ENCODE measurements around the gene ARNT2. TPM values are rescaled to one million over a fixed set of nuclear protein-coding genes. Genes with fewer than 3 reads are reported as not detected.

ARNT2 gene
- total RNA-seq, 1 donor from 2014 or later: 2.1 TPM

GRCh38 chr15:80597076-80597475 lies 192.9 kb downstream of the ARNT2 start:
- H3K9me3 ChIP-seq (ENCODE audit: control insufficient read depth in 3 of 3, low read length in 3 of 3): no peaks in the 10 kb centered on the region
- H3K27ac ChIP-seq (ENCODE audit: low read depth, low read length): no peak overlapping the region
- peaks cover 0 to 2% (median 0%) of the 10 kb centered on the region in 3 donors for H3K36me3 ChIP-seq (ENCODE audit: control insufficient read depth in 3 of 3, insufficient read depth in 3 of 3, low read length in 3 of 3)
- no peak overlapping the region for H3K4me3 ChIP-seq (ENCODE audit: low read length in 3 of 3)
- peaks cover 0 to 3% (median 3%) of the 10 kb centered on the region in 3 donors for H3K4me1 ChIP-seq (ENCODE audit: control insufficient read depth in 3 of 3, insufficient read depth in 3 of 3, low read length in 3 of 3)
- H3K27me3 ChIP-seq (ENCODE audit: control insufficient read depth in 3 of 3, insufficient read depth in 3 of 3, low read length in 3 of 3): peaks cover 0 to 2% (median 0%) of the 10 kb centered on the region in 3 donors
- H3K9ac ChIP-seq (ENCODE audit: low read depth in 1 of 3, low read length in 3 of 3): no peak overlapping the region

- no peak overlapping the region for H3K9ac ChIP-seq (ENCODE audit: low read depth in 1 of 3, low read length in 3 of 3)
- H3K4me3 ChIP-seq (ENCODE audit: low read length in 3 of 3): no peak overlapping the region
- H3K27ac ChIP-seq (ENCODE audit: low read depth, low read length): no peak overlapping the region
- no peaks in the 10 kb centered on the region for H3K36me3 ChIP-seq (ENCODE audit: control insufficient read depth in 3 of 3, insufficient read depth in 3 of 3, low read length in 3 of 3)
- H3K4me1 ChIP-seq (ENCODE audit: control insufficient read depth in 3 of 3, insufficient read depth in 3 of 3, low read length in 3 of 3): peaks cover 0 to 3% (median 3%) of the 10 kb centered on the region in 3 donors
- H3K9me3 ChIP-seq (ENCODE audit: control insufficient read depth in 3 of 3, low read length in 3 of 3): no peaks in the 10 kb centered on the region
- no peaks in the 10 kb centered on the region for H3K27me3 ChIP-seq (ENCODE audit: control insufficient read depth in 3 of 3, insufficient read depth in 3 of 3, low read length in 3 of 3)
These were observed 195.2 kb downstream of the ARNT2 start for GRCh38 chr15:80599359-80599758.

DNA sequence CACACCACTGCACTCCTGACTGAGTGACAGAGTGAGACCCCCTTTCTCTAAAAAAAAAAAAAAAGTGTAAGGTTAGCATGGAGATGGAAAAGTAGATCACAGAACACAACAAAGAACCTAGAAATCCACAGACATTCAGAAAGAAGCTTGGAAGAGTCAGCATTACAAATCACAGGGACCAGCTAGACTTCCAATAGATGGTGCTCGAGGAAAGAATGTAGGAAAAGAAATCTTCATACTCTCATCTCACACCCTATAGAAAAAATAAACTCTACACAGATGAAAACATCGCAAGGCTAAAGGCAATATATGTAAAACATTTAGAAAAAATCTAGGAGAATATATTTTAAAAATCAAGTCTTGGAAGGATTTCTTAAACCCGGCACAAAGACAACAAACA lies 196.4 kb downstream of the ARNT2 start:
- Histone ChIP-seq H3K27ac (ENCODE audit: low read depth, low read length) (no peak overlapping the region), H3K36me3 (ENCODE audit: control insufficient read depth in 3 of 3, insufficient read depth in 3 of 3, low read length in 3 of 3) (no peaks in the 10 kb centered on the region), H3K4me1 (ENCODE audit: control insufficient read depth in 3 of 3, insufficient read depth in 3 of 3, low read length in 3 of 3) (peaks cover 0 to 3% (median 3%) of the 10 kb centered on the region in 3 donors), H3K9ac (ENCODE audit: low read depth in 1 of 3, low read length in 3 of 3) (no peak overlapping the region), H3K9me3 (ENCODE audit: control insufficient read depth in 3 of 3, low read length in 3 of 3) (no peaks in the 10 kb centered on the region), H3K27me3 (ENCODE audit: control insufficient read depth in 3 of 3, insufficient read depth in 3 of 3, low read length in 3 of 3) (peaks cover 0 to 6% (median 0%) of the 10 kb centered on the region in 3 donors), H3K4me3 (ENCODE audit: low read length in 3 of 3) (no peak overlapping the region)

DNA sequence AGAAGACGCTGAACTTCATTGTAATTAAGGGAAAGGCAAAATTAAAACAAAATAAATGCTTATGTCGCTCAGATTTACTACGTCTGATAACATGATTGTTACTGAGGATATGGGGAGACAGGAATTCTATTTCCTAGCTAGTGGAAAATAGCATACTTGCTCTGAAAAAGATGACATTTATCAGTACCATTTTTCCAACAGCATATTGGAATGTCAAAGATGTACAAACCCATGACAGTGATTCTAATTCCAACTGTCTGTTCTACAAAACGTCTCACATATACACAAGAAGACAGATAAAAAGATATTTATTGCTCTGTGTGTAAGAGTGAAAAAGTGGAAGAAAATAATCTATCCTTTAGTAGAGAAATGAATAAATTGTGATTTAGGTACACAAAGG lies 197.1 kb downstream of the ARNT2 start:
- no peak overlapping the region for H3K27ac ChIP-seq (ENCODE audit: low read depth, low read length)
- no peak overlapping the region for H3K9ac ChIP-seq (ENCODE audit: low read depth in 1 of 3, low read length in 3 of 3)
- H3K4me3 ChIP-seq (ENCODE audit: low read length in 3 of 3): no peak overlapping the region
- H3K4me1 ChIP-seq (ENCODE audit: control insufficient read depth in 3 of 3, insufficient read depth in 3 of 3, low read length in 3 of 3): peaks cover 0 to 3% (median 3%) of the 10 kb centered on the region in 3 donors
- H3K36me3 ChIP-seq (ENCODE audit: control insufficient read depth in 3 of 3, insufficient read depth in 3 of 3, low read length in 3 of 3): no peaks in the 10 kb centered on the region
- H3K27me3 ChIP-seq (ENCODE audit: control insufficient read depth in 3 of 3, insufficient read depth in 3 of 3, low read length in 3 of 3): peaks cover 0 to 7% (median 0%) of the 10 kb centered on the region in 3 donors
- H3K9me3 ChIP-seq (ENCODE audit: control insufficient read depth in 3 of 3, low read length in 3 of 3): no peaks in the 10 kb centered on the region

- no peak overlapping the region for H3K27ac ChIP-seq (ENCODE audit: low read depth, low read length)
- no peak overlapping the region for H3K4me3 ChIP-seq (ENCODE audit: low read length in 3 of 3)
- H3K36me3 ChIP-seq (ENCODE audit: control insufficient read depth in 3 of 3, insufficient read depth in 3 of 3, low read length in 3 of 3): no peaks in the 10 kb centered on the region
- peaks cover 0 to 7% (median 2%) of the 10 kb centered on the region in 3 donors for H3K27me3 ChIP-seq (ENCODE audit: control insufficient read depth in 3 of 3, insufficient read depth in 3 of 3, low read length in 3 of 3)
- no peak overlapping the region for H3K9ac ChIP-seq (ENCODE audit: low read depth in 1 of 3, low read length in 3 of 3)
- peaks cover 0 to 5% (median 0%) of the 10 kb centered on the region in 3 donors for H3K4me1 ChIP-seq (ENCODE audit: control insufficient read depth in 3 of 3, insufficient read depth in 3 of 3, low read length in 3 of 3)
- H3K9me3 ChIP-seq (ENCODE audit: control insufficient read depth in 3 of 3, low read length in 3 of 3): no peaks in the 10 kb centered on the region
These were observed 200.7 kb downstream of the ARNT2 start for GRCh38 chr15:80604583-80605575.

- Histone ChIP-seq H3K4me1 (ENCODE audit: control insufficient read depth in 3 of 3, insufficient read depth in 3 of 3, low read length in 3 of 3) (peaks cover 0 to 5% (median 0%) of the 10 kb centered on the region in 3 donors), H3K36me3 (ENCODE audit: control insufficient read depth in 3 of 3, insufficient read depth in 3 of 3, low read length in 3 of 3) (no peaks in the 10 kb centered on the region), H3K27ac (ENCODE audit: low read depth, low read length) (no peak overlapping the region), H3K9me3 (ENCODE audit: control insufficient read depth in 3 of 3, low read length in 3 of 3) (no peaks in the 10 kb centered on the region), H3K27me3 (ENCODE audit: control insufficient read depth in 3 of 3, insufficient read depth in 3 of 3, low read length in 3 of 3) (peaks cover 0 to 7% (median 2%) of the 10 kb centered on the region in 3 donors), H3K9ac (ENCODE audit: low read depth in 1 of 3, low read length in 3 of 3) (no peak overlapping the region), H3K4me3 (ENCODE audit: low read length in 3 of 3) (no peak overlapping the region)
These were observed 201.5 kb downstream of the ARNT2 start for GRCh38 chr15:80605591-80606150.

DNA sequence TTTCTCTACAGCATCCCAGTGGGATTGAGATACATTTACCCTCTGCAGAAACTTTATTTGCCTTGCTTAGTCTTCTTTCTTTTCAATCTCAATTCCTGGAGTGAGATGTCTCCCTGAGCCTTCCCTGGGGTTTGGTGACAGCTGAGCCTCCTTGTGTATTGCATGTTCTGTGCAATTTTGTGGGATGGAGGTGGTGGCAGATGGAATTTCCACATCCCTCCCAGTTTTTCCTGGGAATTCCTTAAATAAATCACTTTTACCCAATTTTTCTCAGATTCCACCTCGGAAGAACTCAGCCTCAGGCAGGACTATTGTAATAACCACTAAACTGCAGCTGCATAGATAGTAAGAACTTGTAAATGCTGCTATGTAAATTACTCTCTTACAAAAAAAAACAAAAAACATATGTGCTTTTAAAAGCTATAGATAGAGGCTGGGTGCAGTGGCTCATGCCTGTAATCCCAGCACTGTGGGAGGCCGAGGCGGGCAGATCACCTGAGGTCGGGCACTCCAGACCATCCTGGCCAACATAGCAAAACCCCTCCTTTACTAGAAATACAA lies 202.4 kb downstream of the ARNT2 start:
- H3K27me3 ChIP-seq (ENCODE audit: control insufficient read depth in 3 of 3, insufficient read depth in 3 of 3, low read length in 3 of 3): peaks cover 2 to 10% (median 2%) of the 10 kb centered on the region in 3 donors
- no peak overlapping the region for H3K4me3 ChIP-seq (ENCODE audit: low read length in 3 of 3)

DNA sequence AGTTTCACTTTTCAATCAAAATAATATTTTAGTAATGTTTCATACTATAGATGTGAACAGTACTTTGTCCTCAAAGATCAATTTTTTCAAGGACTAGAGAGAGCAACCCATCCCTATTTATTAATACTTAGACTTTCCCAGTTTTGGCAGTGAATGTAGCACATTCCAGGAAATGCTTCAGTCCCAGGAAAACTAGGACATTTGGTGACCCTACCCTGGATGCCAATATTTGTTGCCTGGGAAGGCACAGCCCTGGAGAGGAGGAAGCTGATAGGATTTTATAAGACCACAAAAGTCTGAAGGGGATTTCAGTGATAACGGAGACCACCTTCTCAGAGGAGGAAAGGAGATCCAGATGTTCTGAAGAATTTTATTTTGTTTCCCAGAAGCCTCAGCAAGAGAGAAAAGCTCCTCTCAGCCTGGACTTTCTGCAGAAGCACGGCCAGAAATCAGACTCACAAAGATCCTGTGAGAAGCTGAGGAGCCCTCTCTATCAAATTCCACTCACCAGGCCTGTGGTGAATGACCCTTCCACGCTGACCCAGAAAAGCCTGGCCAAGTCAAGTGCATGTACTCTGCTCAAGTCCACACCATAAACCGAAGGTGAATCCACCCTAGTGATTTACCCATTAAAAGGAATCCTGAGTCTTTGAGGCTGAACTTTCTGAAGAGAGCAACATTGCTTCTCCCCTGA lies 203.3 kb downstream of the ARNT2 start:
- no peaks in the 10 kb centered on the region for H3K9me3 ChIP-seq (ENCODE audit: control insufficient read depth in 3 of 3, low read length in 3 of 3)
- no peak overlapping the region for H3K4me3 ChIP-seq (ENCODE audit: low read length in 3 of 3)
- H3K27me3 ChIP-seq (ENCODE audit: control insufficient read depth in 3 of 3, insufficient read depth in 3 of 3, low read length in 3 of 3): peaks cover 2 to 10% (median 4%) of the 10 kb centered on the region in 3 donors
- H3K9ac ChIP-seq (ENCODE audit: low read depth in 1 of 3, low read length in 3 of 3): no peak overlapping the region
- H3K4me1 ChIP-seq (ENCODE audit: control insufficient read depth in 3 of 3, insufficient read depth in 3 of 3, low read length in 3 of 3): peaks cover 0 to 5% (median 0%) of the 10 kb centered on the region in 3 donors
- no peaks in the 10 kb centered on the region for H3K36me3 ChIP-seq (ENCODE audit: control insufficient read depth in 3 of 3, insufficient read depth in 3 of 3, low read length in 3 of 3)
- no peak overlapping the region for H3K27ac ChIP-seq (ENCODE audit: low read depth, low read length)

More for the DNA sequence above, 202.4 kb downstream of the ARNT2 start:
- Histone ChIP-seq H3K9me3 (ENCODE audit: control insufficient read depth in 3 of 3, low read length in 3 of 3) (no peaks in the 10 kb centered on the region), H3K27ac (ENCODE audit: low read depth, low read length) (no peak overlapping the region), H3K36me3 (ENCODE audit: control insufficient read depth in 3 of 3, insufficient read depth in 3 of 3, low read length in 3 of 3) (no peaks in the 10 kb centered on the region), H3K4me1 (ENCODE audit: control insufficient read depth in 3 of 3, insufficient read depth in 3 of 3, low read length in 3 of 3) (peaks cover 0 to 5% (median 0%) of the 10 kb centered on the region in 3 donors), H3K9ac (ENCODE audit: low read depth in 1 of 3, low read length in 3 of 3) (no peak overlapping the region)

DNA sequence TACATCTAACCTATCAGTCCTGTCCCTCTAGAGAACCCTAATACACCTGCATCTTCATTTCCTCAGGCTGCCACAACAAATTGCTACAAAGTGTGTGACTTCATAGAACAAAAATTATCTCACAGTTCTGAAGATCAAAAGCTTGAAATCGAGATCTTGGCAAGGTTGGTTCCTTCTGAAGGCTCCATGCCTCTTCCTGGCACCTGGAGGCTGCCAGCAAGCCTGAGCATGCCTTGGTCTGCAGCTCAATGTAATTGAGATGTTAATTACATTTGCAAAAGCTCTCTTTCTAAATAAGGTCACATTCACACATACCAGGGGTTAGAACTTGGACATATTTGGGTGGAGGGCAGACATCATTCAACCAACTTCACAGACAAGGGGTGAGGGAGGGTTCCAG lies 204.5 kb downstream of the ARNT2 start:
- Histone ChIP-seq H3K4me3 (ENCODE audit: low read length in 3 of 3) (no peak overlapping the region), H3K9ac (ENCODE audit: low read depth in 1 of 3, low read length in 3 of 3) (no peak overlapping the region), H3K36me3 (ENCODE audit: control insufficient read depth in 3 of 3, insufficient read depth in 3 of 3, low read length in 3 of 3) (no peaks in the 10 kb centered on the region), H3K4me1 (ENCODE audit: control insufficient read depth in 3 of 3, insufficient read depth in 3 of 3, low read length in 3 of 3) (peaks cover 0 to 5% (median 0%) of the 10 kb centered on the region in 3 donors), H3K27me3 (ENCODE audit: control insufficient read depth in 3 of 3, insufficient read depth in 3 of 3, low read length in 3 of 3) (peaks cover 2 to 10% (median 4%) of the 10 kb centered on the region in 3 donors), H3K27ac (ENCODE audit: low read depth, low read length) (no peak overlapping the region), H3K9me3 (ENCODE audit: control insufficient read depth in 3 of 3, low read length in 3 of 3) (no peaks in the 10 kb centered on the region)

Measured in skeletal muscle tissue (tissue), 4 donors.